Measurements from ENCODE around the gene CHST14. TPM values are rescaled to one million over a fixed set of nuclear protein-coding genes. Genes with fewer than 3 reads are reported as not detected.

Gene CHST14
- total RNA-seq, 2 donors from 2014 or later, result 9.1 to 14.7 TPM

- Mint-ChIP-seq H3K4me3 (no peak overlapping the region), H3K4me1 (ENCODE audit: low read depth in 2 of 2) (peaks cover 0 to 3% of the 10 kb centered on the region in 2 donors), H3K36me3 (no peaks in the 10 kb centered on the region), H3K27me3 (peaks cover 8 to 13% of the 10 kb centered on the region in 2 donors), H3K9me3 (no peaks in the 10 kb centered on the region), H3K27ac (no peak overlapping the region)
- DNase-seq (ENCODE audit: low spot score) (no peak), ATAC-seq (no peak)
Observed at GRCh38 chr15:40500568-40501330, 30.0 kb downstream of the CHST14 start.

- Mint-ChIP-seq H3K27ac (no peak overlapping the region), H3K4me1 (ENCODE audit: low read depth in 2 of 2) (no peaks in the 10 kb centered on the region), H3K4me3 (no peak overlapping the region), H3K36me3 (no peaks in the 10 kb centered on the region), H3K9me3 (no peaks in the 10 kb centered on the region), H3K27me3 (peaks cover 6 to 14% of the 10 kb centered on the region in 2 donors)
- DNase-seq (ENCODE audit: low spot score) (no peak), ATAC-seq (no peak)
Observed at GRCh38 chr15:40501487-40501886, 30.7 kb downstream of the CHST14 start.

GRCh38 chr15:40506964-40507571 is 36.3 kb downstream of the CHST14 start:
- H3K4me3 Mint-ChIP-seq, result peak overlapping the region; percentile 30
- peaks cover 29 to 34% of the 10 kb centered on the region in 2 donors for H3K27me3 Mint-ChIP-seq
- peaks cover 18 to 19% of the 10 kb centered on the region in 2 donors for H3K4me1 Mint-ChIP-seq (ENCODE audit: low read depth in 2 of 2)
- H3K9me3 Mint-ChIP-seq, result no peaks in the 10 kb centered on the region
- peak; percentile 76 for DNase-seq (ENCODE audit: low spot score)
- ATAC-seq, result peak; percentile 80 to 86
- H3K36me3 Mint-ChIP-seq, result no peaks in the 10 kb centered on the region
- no peak overlapping the region for H3K27ac Mint-ChIP-seq

- H3K9me3 Mint-ChIP-seq, result no peaks in the 10 kb centered on the region
- H3K4me1 Mint-ChIP-seq (ENCODE audit: low read depth in 2 of 2), result peaks cover 23 to 24% of the 10 kb centered on the region in 2 donors
- no peak overlapping the region for H3K4me3 Mint-ChIP-seq
- H3K36me3 Mint-ChIP-seq, result no peaks in the 10 kb centered on the region
- ATAC-seq (no peak), DNase-seq (ENCODE audit: low spot score) (no peak)
- peaks cover 39 to 45% of the 10 kb centered on the region in 2 donors for H3K27me3 Mint-ChIP-seq
- H3K27ac Mint-ChIP-seq, result no peak overlapping the region
Observed at GRCh38 chr15:40508216-40508615, 37.4 kb downstream of the CHST14 start.

- no peak for DNase-seq (ENCODE audit: low spot score)
- Mint-ChIP-seq H3K27ac (no peak overlapping the region), H3K4me1 (ENCODE audit: low read depth in 2 of 2) (peaks cover 23 to 24% of the 10 kb centered on the region in 2 donors), H3K27me3 (peaks cover 41 to 45% of the 10 kb centered on the region in 2 donors), H3K4me3 (peak overlapping the region; percentile 34), H3K36me3 (no peaks in the 10 kb centered on the region), H3K9me3 (no peaks in the 10 kb centered on the region)
- ATAC-seq, result no peak
Observed at GRCh38 chr15:40510201-40510600, 39.4 kb downstream of the CHST14 start.

- DNase-seq (ENCODE audit: low spot score), result no peak
- Mint-ChIP-seq H3K4me1 (ENCODE audit: low read depth in 2 of 2) (peaks cover 23 to 24% of the 10 kb centered on the region in 2 donors), H3K27ac (no peak overlapping the region), H3K27me3 (peaks cover 39 to 45% of the 10 kb centered on the region in 2 donors), H3K36me3 (no peaks in the 10 kb centered on the region), H3K4me3 (peak overlapping the region; percentile 69), H3K9me3 (no peaks in the 10 kb centered on the region)
- peak; percentile 51 to 59 for ATAC-seq
Observed at GRCh38 chr15:40511093-40511471, 40.3 kb downstream of the CHST14 start.

GRCh38 chr15:40511472-40512133 is 40.8 kb downstream of the CHST14 start:
- Mint-ChIP-seq H3K4me1 (ENCODE audit: low read depth in 2 of 2) (peaks cover 23% of the 10 kb centered on the region in 2 donors), H3K27me3 (peaks cover 35 to 43% of the 10 kb centered on the region in 2 donors), H3K36me3 (no peaks in the 10 kb centered on the region), H3K9me3 (no peaks in the 10 kb centered on the region), H3K27ac (no peak overlapping the region), H3K4me3 (peak overlapping the region; percentile 69)
- ATAC-seq (peak; percentile 73 to 75), DNase-seq (ENCODE audit: low spot score) (no peak)

GRCh38 chr15:40512440-40512839 is 41.7 kb downstream of the CHST14 start:
- H3K4me1 Mint-ChIP-seq (ENCODE audit: low read depth in 2 of 2), result peaks cover 18 to 19% of the 10 kb centered on the region in 2 donors
- H3K9me3 Mint-ChIP-seq, result no peaks in the 10 kb centered on the region
- DNase-seq (ENCODE audit: low spot score), result no peak
- H3K27ac Mint-ChIP-seq, result no peak overlapping the region
- H3K27me3 Mint-ChIP-seq, result peaks cover 31 to 34% of the 10 kb centered on the region in 2 donors
- ATAC-seq, result no peak
- H3K36me3 Mint-ChIP-seq, result no peaks in the 10 kb centered on the region
- peak overlapping the region; percentile 69 for H3K4me3 Mint-ChIP-seq

GRCh38 chr15:40513609-40514008 is 42.8 kb downstream of the CHST14 start:
- ATAC-seq, result no peak
- Mint-ChIP-seq H3K4me1 (ENCODE audit: low read depth in 2 of 2) (peaks cover 14 to 19% of the 10 kb centered on the region in 2 donors), H3K9me3 (no peaks in the 10 kb centered on the region), H3K27me3 (peaks cover 24 to 29% of the 10 kb centered on the region in 2 donors), H3K36me3 (no peaks in the 10 kb centered on the region), H3K27ac (no peak overlapping the region), H3K4me3 (no peak overlapping the region)
- DNase-seq (ENCODE audit: low spot score), result no peak

- no peak for ATAC-seq
- H3K36me3 Mint-ChIP-seq, result no peaks in the 10 kb centered on the region
Observed at GRCh38 chr15:40516322-40516721, 45.5 kb downstream of the CHST14 start.

More at GRCh38 chr15:40516322-40516721, 45.5 kb downstream of the CHST14 start:
- Mint-ChIP-seq H3K9me3 (no peaks in the 10 kb centered on the region), H3K4me3 (no peak overlapping the region), H3K27ac (no peak overlapping the region), H3K4me1 (ENCODE audit: low read depth in 2 of 2) (peaks cover 6 to 15% of the 10 kb centered on the region in 2 donors), H3K27me3 (peaks cover 14 to 16% of the 10 kb centered on the region in 2 donors)
- no peak for DNase-seq (ENCODE audit: low spot score)

Other genes starting within 250 kb of the CHST14 start
- 1 to 10 TPM; 1.9 to 2.9 TPM for gene PAK6, start 231.9 kb upstream of the CHST14 start, total RNA-seq
- gene ANKRD63, start 187.9 kb upstream of the CHST14 start, total RNA-seq, result not detected
- 100 to 1,000 TPM in 1 of 2 donors, 10 to 100 TPM in 1; 90.5 to 109 TPM for gene PLCB2, start 163.0 kb upstream of the CHST14 start, total RNA-seq
- 10 to 100 TPM; 16.7 to 17.5 TPM for gene INAFM2, start 147.3 kb upstream of the CHST14 start, total RNA-seq
- under 1 TPM; 0.29 to 0.47 TPM for gene CCDC9B, start 130.0 kb upstream of the CHST14 start, total RNA-seq
- not detected for gene PHGR1, start 120.0 kb upstream of the CHST14 start, total RNA-seq
- under 1 TPM; 0.25 to 1.00 TPM for gene DISP2, start 112.8 kb upstream of the CHST14 start, total RNA-seq
- 10 to 100 TPM; 32.4 to 75.1 TPM for gene KNSTRN, start 88.3 kb upstream of the CHST14 start, total RNA-seq
- gene IVD, start 65.2 kb upstream of the CHST14 start, total RNA-seq, result 100 to 1,000 TPM in 1 of 2 donors, 10 to 100 TPM in 1; 63.3 to 111 TPM
- gene BAHD1, start 30.0 kb upstream of the CHST14 start, total RNA-seq, result 10 to 100 TPM; 27.9 to 29.2 TPM
- 10 to 100 TPM; 49.0 to 52.5 TPM for gene CCDC32, start 94.1 kb downstream of the CHST14 start, total RNA-seq
- gene RPUSD2, start 98.3 kb downstream of the CHST14 start, total RNA-seq, result 10 to 100 TPM; 14.3 to 19.0 TPM
- 10 to 100 TPM; 20.1 to 48.6 TPM for gene KNL1, start 123.3 kb downstream of the CHST14 start, total RNA-seq
- gene RAD51, start 224.2 kb downstream of the CHST14 start, total RNA-seq, result 10 to 100 TPM; 36.2 to 59.6 TPM